A549 (cell line): ENCODE data around the gene LRTM2. TPM values are rescaled to one million over a fixed set of nuclear protein-coding genes. Genes with fewer than 3 reads are reported as not detected.
A peak's percentile ranks its signal among the peaks of the same experiment; 100 is the strongest.

Source experiments
- ATAC-seq, 2 experiments: fragments of 200-7000 bp in 1 of 2; fragments of >200 bp in 1 of 2; cut with Nextera tagmentation in 1 of 2; cut with Tn5 transposase in 1 of 2; 3 replicates each; pipeline versions ENCODE4 v1.8.0 to v1.9.1; 2018 to 2020; ENCODE audit warnings: mild to moderate bottlenecking in 1 of 2, moderate library complexity in 1 of 2
- CTCF ChIA-PET: fragments of 300-600 bp; sonication (Branson Sonifier 250); formaldehyde crosslinking; extraction: SDS; loops from one replicate; lab custom pipeline; 2021; ENCODE audit warnings: antibody characterized with exemption, inconsistent platforms; lab: Yijun Ruan, JAX
- POLR2A ChIA-PET: fragments of 350-600 bp; formaldehyde crosslinking; extraction: SDS; loops from one replicate; lab custom pipeline; 2021; ENCODE audit warnings: antibody characterized with exemption, inconsistent platforms; lab: Yijun Ruan, JAX
- DNase-seq, 2 experiments: peaks; one replicate each; pipeline versions ENCODE4 v3.0.0 to v3.0.0-alpha.2; 2011 to 2016; ENCODE audit warnings: low read depth in 1 of 2, low spot score in 1 of 2
- FAIRE-seq: peaks from 2 replicates; lab custom pipeline; 2011; peaks lifted over from hg19 to GRCh38; lab: Jason Lieb, UNC
- H3K27ac ChIP-seq, 2 experiments: fragments of >200 bp; sonication (Bioruptor Twin); formaldehyde crosslinking; 3 replicates each; pipeline ENCODE4 v1.5.1; 2016 to 2017
- H3K4me1 ChIP-seq: fragments of >200 bp; sonication (Bioruptor Twin); formaldehyde crosslinking; 3 replicates; pipeline ENCODE4 v1.6.1; 2016
- H3K4me2 ChIP-seq: fragments of >200 bp; sonication (Bioruptor Twin); formaldehyde crosslinking; 3 replicates; pipeline ENCODE4 v1.6.1; 2016
- H3K4me3 ChIP-seq: fragments of >200 bp; sonication (Bioruptor Twin); formaldehyde crosslinking; 3 replicates; pipeline ENCODE4 v1.5.1; 2016
- H3K9me3 ChIP-seq: fragments of >200 bp; sonication (Bioruptor Twin); formaldehyde crosslinking; 3 replicates; pipeline ENCODE4 v1.6.1; 2016
- ATOH8 ChIP-seq: fragments of 250-450 bp; sonication (Bioruptor Pico); IDR thresholded peaks from 2 replicates; pipeline ENCODE4 v1.5.0; 2020; ENCODE audit warnings: low read depth, mild to moderate bottlenecking, moderate library complexity
- BCL3 ChIP-seq: fragments of >200 bp; sonication (Bioruptor Twin); formaldehyde crosslinking; IDR thresholded peaks from 3 replicates; pipeline ENCODE4 v1.6.1; 2016
- BHLHE40 ChIP-seq: IDR thresholded peaks from 2 replicates; pipeline ENCODE4 v1.6.1; 2012; ENCODE audit warnings: low read depth, low read length, inconsistent platforms
- FOSB ChIP-seq: fragments of 250-450 bp; sonication (Bioruptor Pico); IDR thresholded peaks from 2 replicates; pipeline ENCODE4 v1.5.0; 2020; ENCODE audit warnings: mild to moderate bottlenecking, moderate library complexity
- HES2 ChIP-seq: fragments of >200 bp; sonication (Bioruptor Twin); formaldehyde crosslinking; IDR thresholded peaks from 2 replicates; pipeline ENCODE4 v1.6.1; 2016
- HEYL ChIP-seq: fragments of 250-450 bp; sonication (Bioruptor Pico); IDR thresholded peaks from 2 replicates; pipeline ENCODE4 v1.8.0; 2021; ENCODE audit warnings: mild to moderate bottlenecking, moderate library complexity
- HOXA7 ChIP-seq: fragments of 250-450 bp; sonication (Bioruptor Pico); IDR thresholded peaks from 2 replicates; pipeline ENCODE4 v1.5.0; 2020; ENCODE audit warnings: mild to moderate bottlenecking, moderate library complexity
- JUN ChIP-seq, 2 experiments: fragments of >200 bp; sonication (Bioruptor Twin); formaldehyde crosslinking; IDR thresholded peaks; 2 replicates in 1 of 2; 3 replicates in 1 of 2; pipeline ENCODE4 v1.6.1; 2016 to 2017
- KDM1A ChIP-seq: fragments of 200-600 bp; sonication (generic); IDR thresholded peaks from 2 replicates; pipeline ENCODE4 v1.6.1; 2016; ENCODE audit warnings: low read depth, mild to moderate bottlenecking
- MAFK ChIP-seq: fragments of 450-650 bp; IDR thresholded peaks from 2 replicates; pipeline ENCODE4 v1.6.1; 2014; ENCODE audit not compliant: partially characterized antibody
- MAZ ChIP-seq: fragments of 150-350 bp; IDR thresholded peaks from 2 replicates; pipeline ENCODE4 v1.6.1; 2014; ENCODE audit warnings: antibody characterized with exemption, low read depth, low read length, borderline replicate concordance
- MYC ChIP-seq: IDR thresholded peaks from 2 replicates; pipeline ENCODE4 v1.6.1; 2012; ENCODE audit warnings: mild to moderate bottlenecking, inconsistent platforms, low read length, improper control_type of control experiment, borderline replicate concordance
- NPAS2 ChIP-seq: fragments of 250-450 bp; sonication (Bioruptor Pico); IDR thresholded peaks from 2 replicates; pipeline ENCODE4 v1.8.0; 2022; ENCODE audit warnings: mild to moderate bottlenecking, moderate library complexity, borderline replicate concordance
- POLR2A ChIP-seq: IDR thresholded peaks from 2 replicates; pipeline ENCODE4 v1.6.1; 2012; ENCODE audit warnings: mild to moderate bottlenecking, low read length
- RAD21 ChIP-seq, 2 experiments: fragments of >200 bp in 1 of 2; sonication (Bioruptor Twin) in 1 of 2; formaldehyde crosslinking in 1 of 2; IDR thresholded peaks in 1 of 2; conservative IDR thresholded peaks in 1 of 2; 2 replicates in 1 of 2; 3 replicates in 1 of 2; pipeline ENCODE4 v1.6.1; 2012 to 2018; ENCODE audit warnings: inconsistent platforms in 1 of 2
- RARB ChIP-seq: fragments of 250-450 bp; sonication (Bioruptor Pico); IDR thresholded peaks from 2 replicates; pipeline ENCODE4 v1.8.0; 2021; ENCODE audit warnings: mild to moderate bottlenecking, moderate library complexity
- RFX5 ChIP-seq: fragments of 450-650 bp; IDR thresholded peaks from 2 replicates; pipeline ENCODE4 v1.7.1; 2014; ENCODE audit warnings: antibody characterized with exemption, mild to moderate bottlenecking, moderate library complexity
- SREBF2 ChIP-seq: fragments of 450-650 bp; IDR thresholded peaks from 2 replicates; pipeline ENCODE4 v1.6.1; 2014; ENCODE audit warnings: mild to moderate bottlenecking, moderate library complexity
- TP53 ChIP-seq: fragments of 250-450 bp; sonication (Bioruptor Pico); IDR thresholded peaks from 2 replicates; pipeline ENCODE4 v1.5.0; 2021; ENCODE audit warnings: mild to moderate bottlenecking, moderate library complexity
- ZC3H11A ChIP-seq: fragments of 450-650 bp; IDR thresholded peaks from 2 replicates; pipeline ENCODE4 v1.6.1; 2014; ENCODE audit warnings: antibody characterized with exemption, mild to moderate bottlenecking
- WGBS: methylation state at CpG from one replicate; pipeline ENCODE4 v1.1.6; 2017; ENCODE audit errors: missing lambda C conversion rate; 5-methylcytosine and 5-hydroxymethylcytosine counted together
- polyA plus RNA-seq, 4 experiments: library from polyadenylated mRNA; depleted of rRNA in 3 of 4; stranded (reverse); fragments of >200 nt; fragmentation: RNase III in 1 of 4; extraction: RNeasy Plus Mini Kit Qiagen cat#74134 plus additional on column Dnase treatment in 1 of 4; gene quantifications; 2 replicates in 3 of 4; 3 replicates in 1 of 4; pipeline ENCODE4 v1.2.3, GENCODE V29; 2011 to 2017

The LRTM2 gene
- polyA plus RNA-seq, 2 of the 4 experiments (the other 2 are of a cell fraction), result not detected

GRCh38 chr12:1800401-1801302 lies 19.7 kb upstream of the LRTM2 start:
- no peaks in the 10 kb centered on the region for H3K9me3 ChIP-seq
- 54% methylated on average over 12 of the region's 14 CpGs for WGBS
- no peak overlapping the region for H3K27ac ChIP-seq
- CTCF ChIA-PET, result interaction anchor here (0.6 to 14.6 kb wide), 8 partner anchors 9 to 840 kb away, joined by 3 to 324 read pairs (median 3); no protein-coding TSS in a partner anchor
- no peak overlapping the region for H3K4me3 ChIP-seq
- no peak overlapping the region for H3K4me2 ChIP-seq
- no peak for FAIRE-seq
- H3K4me1 ChIP-seq, result peaks cover 12% of the 10 kb centered on the region
- TF ChIP-seq ZC3H11A (no peak), RAD21 (conservative IDR thresholded peaks at IDR 0.05 in 1 of 2, IDR thresholded peaks at IDR 0.05 in 1 of 2) (peak; percentile 15 to 32; a peak in 2 of 5 replicates)
- peak; percentile 37 to 41 for DNase-seq
- peak; percentile 40 to 49; a peak in 4 of 6 replicates for ATAC-seq
- POLR2A ChIA-PET, result no interaction called here

- WGBS, result 55% methylated on average over 16 of the region's 16 CpGs
- FAIRE-seq, result no peak
- CTCF ChIA-PET, result interaction anchor here (0.9 to 14.6 kb wide), 4 partner anchors 10 to 839 kb away, joined by 3 to 324 read pairs (median 4); no protein-coding TSS in a partner anchor
Measured at GRCh38 chr12:1801303-1801975, 18.9 kb upstream of the LRTM2 start.

GRCh38 chr12:1803736-1804135 lies 16.6 kb upstream of the LRTM2 start:
- 59% methylated on average over 7 of the region's 7 CpGs for WGBS
- no peak overlapping the region for H3K27ac ChIP-seq
- ChIA-PET CTCF (interaction anchor here (1.3 to 2.0 kb wide), 3 partner anchors 8 to 136 kb away, joined by 7 to 10 read pairs (median 7); no protein-coding TSS in a partner anchor), POLR2A (no interaction called here)
- DNase-seq (no peak), FAIRE-seq (no peak), ATAC-seq (no peak)
- no peaks in the 10 kb centered on the region for H3K9me3 ChIP-seq
- no peak for TF ChIP-seq MYC
- TF ChIP-seq FOSB (CRISPR knock-in tag), result no peak
- no peak for TF ChIP-seq KDM1A
- no peak for TF ChIP-seq RAD21 (conservative IDR thresholded peaks at IDR 0.05 in 1 of 2, IDR thresholded peaks at IDR 0.05 in 1 of 2)
- no peak for TF ChIP-seq NPAS2 (CRISPR knock-in tag)
- no peak for TF ChIP-seq SREBF2
- no peak for TF ChIP-seq HOXA7
- TF ChIP-seq RARB, result no peak
- TF ChIP-seq BHLHE40, result no peak
- TF ChIP-seq BCL3, result no peak
- no peak for TF ChIP-seq RFX5
- no peak for TF ChIP-seq TP53
- TF ChIP-seq HEYL, result no peak
- no peak for TF ChIP-seq MAZ
- TF ChIP-seq POLR2A, result no peak
- TF ChIP-seq JUN (IDR thresholded peaks at IDR 0.05), result no peak
- no peak for TF ChIP-seq MAFK
- no peak for TF ChIP-seq ATOH8 (CRISPR knock-in tag)
- TF ChIP-seq HES2, result no peak
- no peak overlapping the region for H3K4me3 ChIP-seq
- H3K4me1 ChIP-seq, result 0 out of 3 replicates have a peak, but pooled peaks cover 4% of the 10 kb centered on the region
- H3K4me2 ChIP-seq, result no peak overlapping the region

More at GRCh38 chr12:1801303-1801975, 18.9 kb upstream of the LRTM2 start:
- Histone ChIP-seq H3K27ac (no peak overlapping the region), H3K9me3 (no peaks in the 10 kb centered on the region), H3K4me2 (no peak overlapping the region), H3K4me3 (no peak overlapping the region), H3K4me1 (peaks cover 10% of the 10 kb centered on the region; the same call in 1 of the 3 replicates)
- DNase-seq (no peak), ATAC-seq (no peak)
- POLR2A ChIA-PET, result no interaction called here
- TF ChIP-seq HEYL, result no peak
- TF ChIP-seq KDM1A, result no peak
